HPDE6-E6E7 (cell line): ENCODE data around the gene ZNF470.

ENCODE experiments used
- DNase-seq: peaks from one replicate; pipeline ENCODE4 v3.0.0; 2011; ENCODE audit warnings: missing footprints; ENCODE audit errors: extremely low spot score

ZNF470 gene

GRCh38 chr19:56608274-56608964 lies 41.2 kb downstream of the ZNF470 start:
- DNase-seq = no peak

DNA sequence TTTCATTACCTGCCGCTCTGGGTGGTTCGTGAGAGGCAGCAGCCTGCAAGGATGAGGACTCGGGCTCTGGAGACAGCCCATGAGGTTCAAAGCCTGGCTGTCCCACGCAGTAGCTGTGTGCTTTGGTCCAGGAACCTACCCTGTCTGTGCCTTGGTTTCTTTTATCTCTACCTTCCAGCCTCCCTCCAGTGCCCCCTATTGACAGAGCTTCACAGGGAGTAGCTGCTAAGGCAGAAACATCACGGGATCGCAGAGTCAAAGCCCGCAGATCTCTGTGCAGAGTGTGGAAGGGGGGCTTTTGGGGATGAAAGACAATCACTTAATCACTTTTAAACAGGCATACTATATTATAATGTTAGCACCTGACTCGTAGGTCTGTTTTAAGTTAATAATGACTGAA lies 44.0 kb downstream of the ZNF470 start:
- no peak for DNase-seq

DNA sequence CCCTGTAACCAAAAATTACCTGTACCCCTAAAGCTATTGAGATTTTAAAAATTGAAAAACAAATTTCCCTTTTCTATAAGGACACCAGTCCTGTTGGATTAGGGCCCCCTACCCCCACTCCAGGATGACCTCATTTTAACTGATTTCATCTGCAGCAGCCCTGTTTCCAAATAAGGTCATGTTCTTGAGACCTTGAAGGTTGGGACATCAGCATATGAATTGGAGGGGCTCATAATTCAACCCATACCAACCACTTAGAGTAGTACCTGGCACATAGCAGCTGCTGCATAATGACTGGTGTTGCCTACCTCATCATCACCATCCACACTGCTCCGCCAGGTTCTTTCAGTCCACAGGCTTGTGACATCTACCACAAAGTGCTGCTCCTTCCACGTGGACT lies 45.5 kb downstream of the ZNF470 start:
- no peak for DNase-seq

- no peak for DNase-seq
These were observed 46.4 kb downstream of the ZNF470 start for GRCh38 chr19:56613639-56614038.

DNA sequence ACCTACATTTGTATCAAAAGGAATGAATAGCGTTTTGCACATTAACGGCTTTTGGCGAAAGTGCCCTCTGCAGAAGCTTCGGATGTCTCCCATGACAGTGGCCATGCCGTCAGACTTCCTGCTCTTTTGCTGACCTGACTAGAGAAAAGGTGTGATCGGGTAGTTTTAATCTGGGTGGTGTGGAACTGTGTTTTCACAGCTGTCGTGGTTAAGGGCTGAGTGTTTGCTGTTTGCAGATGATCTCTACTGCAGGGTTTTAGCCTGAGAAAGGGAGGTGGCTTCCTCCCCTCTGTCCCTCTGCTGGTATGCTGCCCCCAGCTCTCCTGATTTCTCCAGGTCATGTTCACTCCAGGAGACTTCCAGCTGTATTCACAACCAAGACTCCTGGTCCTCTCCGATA lies 50.3 kb downstream of the ZNF470 start:
- no peak for DNase-seq

GRCh38 chr19:56619121-56619520 lies 51.9 kb downstream of the ZNF470 start:
- no peak for DNase-seq

DNA sequence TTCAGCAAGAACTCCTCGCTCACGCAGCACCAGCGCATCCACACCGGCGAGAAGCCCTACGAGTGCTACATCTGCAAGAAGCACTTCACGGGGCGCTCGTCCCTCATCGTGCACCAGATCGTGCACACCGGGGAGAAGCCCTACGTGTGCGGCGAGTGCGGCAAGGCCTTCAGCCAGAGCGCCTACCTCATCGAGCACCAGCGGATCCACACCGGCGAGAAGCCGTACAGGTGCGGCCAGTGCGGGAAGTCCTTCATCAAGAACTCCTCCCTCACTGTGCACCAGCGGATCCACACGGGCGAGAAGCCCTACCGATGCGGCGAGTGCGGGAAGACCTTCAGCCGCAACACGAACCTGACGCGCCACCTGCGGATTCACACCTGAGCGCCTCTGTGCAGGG lies 55.1 kb downstream of the ZNF470 start:
- DNase-seq = no peak

DNA sequence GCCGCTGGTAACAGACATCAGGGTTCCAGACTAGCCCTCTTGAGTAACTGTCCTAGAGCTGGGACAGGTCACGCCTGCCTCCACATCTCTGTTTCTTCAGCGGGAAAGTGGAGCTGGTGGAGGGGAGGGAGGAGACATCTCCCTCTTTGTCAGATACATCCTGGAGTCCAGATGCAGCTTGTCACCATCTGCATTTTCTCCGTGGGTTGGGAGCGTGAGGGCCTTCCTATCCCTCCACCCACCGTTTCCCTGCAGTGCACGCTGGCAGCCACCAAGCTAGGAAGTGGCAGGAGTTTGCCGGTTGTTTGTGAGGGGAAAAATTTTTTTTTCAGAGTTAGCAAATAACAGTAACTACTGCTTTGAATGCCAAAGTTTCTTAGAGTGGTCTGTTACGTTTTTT lies 55.7 kb downstream of the ZNF470 start:
- no peak for DNase-seq

DNA sequence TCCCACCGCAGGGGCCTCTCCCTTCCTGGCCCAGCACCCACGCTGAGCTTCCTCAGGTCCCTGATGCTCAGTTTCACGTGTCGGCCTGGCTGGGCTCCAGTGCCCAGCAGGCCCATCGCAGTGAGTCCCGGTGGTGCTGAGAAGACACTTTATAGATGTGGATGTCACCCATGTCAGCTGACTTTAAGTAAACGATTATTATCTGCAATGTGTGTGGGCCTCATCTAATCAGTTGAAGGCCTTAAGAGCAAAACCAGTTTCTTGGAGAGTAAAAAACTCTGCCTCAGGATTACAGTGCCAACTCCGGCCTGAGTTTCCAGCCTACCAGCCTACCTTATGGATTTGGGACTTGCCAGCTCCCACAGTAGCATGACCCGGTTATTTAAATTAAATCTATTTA lies 58.4 kb downstream of the ZNF470 start:
- no peak for DNase-seq

GRCh38 chr19:56633021-56633420 lies 65.8 kb downstream of the ZNF470 start:
- DNase-seq = no peak

DNA sequence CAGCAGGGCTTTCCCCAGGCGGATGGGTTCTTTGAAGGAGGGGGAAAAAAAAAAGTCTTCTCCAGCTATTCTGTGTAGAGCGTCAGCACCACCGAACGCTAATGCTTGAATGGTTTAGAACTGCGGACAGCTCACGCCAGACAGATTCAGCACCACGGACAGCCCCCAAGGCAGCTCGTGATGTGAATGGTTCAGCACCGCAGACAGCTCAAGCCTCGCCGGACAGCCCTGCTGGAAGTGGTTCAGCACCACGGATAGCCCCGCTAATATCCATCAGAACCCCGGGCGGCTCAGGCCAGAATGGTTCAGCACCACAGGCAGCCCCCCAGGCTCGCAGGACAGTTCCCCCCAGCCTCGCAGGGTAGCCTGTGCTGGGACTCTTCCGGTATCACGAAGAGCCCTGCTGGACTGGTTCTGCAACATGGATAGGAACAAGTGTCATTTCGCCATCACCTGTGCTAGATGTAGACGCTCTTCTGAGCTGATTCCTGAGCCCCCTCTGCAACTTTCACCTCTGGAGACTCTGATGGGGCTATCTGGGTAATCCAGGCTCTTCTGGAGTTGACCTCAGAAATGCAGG lies 70.8 kb downstream of the ZNF470 start:
- DNase-seq = peak; percentile 13
